Activated T-cell treated with anti-CD3 and anti-CD28 coated beads, Interleukin-2, amount 50 U/mL, for 72 hours (primary cell): ENCODE results near the gene RPL32. TPM values are rescaled to one million over a fixed set of nuclear protein-coding genes. Genes with fewer than 3 reads are reported as not detected.
"Not testable (repeated sequence)": the region's sequence is repeated elsewhere in the genome, so short reads cannot be mapped to it uniquely, and the experiment has no call there.

Experiments used
- ATAC-seq, 2 donors: fragments of 150-1000 bp; cut with Tn5 transposase; replicated peaks in 1 of 2; 2 replicates each; pipeline ENCODE4 v1.10.0; 2021; ENCODE audit warnings: moderate library complexity in 2 of 2, mild to moderate bottlenecking in 1 of 2
- DNase-seq, 2 donors: peaks; one replicate each; pipeline ENCODE4 v3.0.0; 2021 to 2022; ENCODE audit warnings: mixed read lengths in 1 of 2
- H3K27ac Mint-ChIP-seq: one replicate; pipeline ENCODE4 v1.8.0; 2022; ENCODE audit warnings: mild to moderate bottlenecking, moderate library complexity, mixed read lengths
- H3K27me3 Mint-ChIP-seq: one replicate; pipeline ENCODE4 v1.8.0; 2022; ENCODE audit warnings: low read depth, mixed read lengths
- H3K36me3 Mint-ChIP-seq, 2 donors: one replicate each; pipeline ENCODE4 v1.8.0; 2022; ENCODE audit warnings: mixed read lengths in 2 of 2, mild to moderate bottlenecking in 1 of 2; ENCODE audit not compliant: insufficient read depth in 2 of 2
- H3K4me1 Mint-ChIP-seq: one replicate; pipeline ENCODE4 v1.8.0; 2022; ENCODE audit warnings: low read depth, mixed read lengths
- H3K4me3 Mint-ChIP-seq, 2 donors: one replicate each; pipeline ENCODE4 v1.8.0; 2022; ENCODE audit warnings: mild to moderate bottlenecking in 2 of 2, mixed read lengths in 2 of 2, moderate library complexity in 2 of 2
- H3K9me3 Mint-ChIP-seq, 2 donors: one replicate each; pipeline ENCODE4 v1.8.0; 2022; ENCODE audit warnings: mixed read lengths in 2 of 2
- total RNA-seq, 2 donors: library from RNA; stranded (reverse); gene quantifications; one replicate each; pipeline ENCODE4 v1.2.3, GENCODE V29; 2022

The RPL32 gene
- 1,000 to 10,000 TPM; 2,781 to 2,931 TPM for total RNA-seq

DNA sequence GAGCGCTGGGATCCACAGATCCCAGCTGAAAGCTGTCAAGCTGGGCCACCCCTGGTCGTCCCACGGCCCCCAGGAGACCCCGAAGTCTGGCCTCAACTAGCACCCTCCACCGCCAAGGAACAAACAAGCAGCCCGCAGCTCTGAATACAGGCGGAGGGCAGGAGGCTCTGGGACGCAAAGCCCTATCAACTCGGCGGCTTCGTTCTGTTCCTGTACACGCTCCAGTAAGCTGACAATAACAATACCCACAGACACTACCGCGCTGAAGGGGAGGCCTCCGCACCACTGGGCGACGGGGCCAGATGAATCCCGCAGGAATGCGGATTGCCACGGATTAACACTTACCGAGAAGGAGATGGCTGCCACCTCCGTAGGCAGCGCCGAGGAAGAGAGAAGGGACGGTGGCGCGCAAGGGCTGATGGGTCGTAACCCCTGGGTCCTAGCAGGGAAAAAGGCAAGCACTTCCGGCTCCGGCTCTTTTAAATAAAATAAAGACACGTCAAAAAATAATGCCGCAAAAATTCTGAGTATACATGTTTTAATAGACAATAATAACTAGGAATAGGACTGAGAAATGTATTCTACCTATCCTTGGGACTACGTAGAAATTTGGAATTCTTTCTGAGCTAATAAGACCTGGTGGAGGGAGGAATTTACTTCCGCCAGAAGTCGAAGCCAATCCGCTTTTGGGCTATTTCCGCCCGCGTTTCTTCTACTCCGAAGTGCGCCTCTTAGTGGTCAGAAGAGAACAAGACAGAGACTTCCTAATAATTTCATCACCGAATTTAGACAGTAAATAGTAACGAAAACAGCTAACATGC, at the start of gene RPL32:
Gene RPL32, minus strand, starts transcription at position 417 of the 821 bp plus-strand sequence. CDS start 1,328 bp downstream, outside the sequence.
- ATAC-seq (peak; percentile 96), DNase-seq (peak; percentile 88 to 89)
- Mint-ChIP-seq H3K4me1 (peaks cover 49% of the 10 kb centered on the region), H3K27me3 (no peaks in the 10 kb centered on the region), H3K27ac (peak within 1 kb of the TSS; percentile 100), H3K9me3 (no peaks in the 10 kb centered on the region), H3K4me3 (peak within 1 kb of the TSS; percentile 92 to 97), H3K36me3 (peaks cover 34 to 44% of the 10 kb centered on the region in 2 donors)

DNA sequence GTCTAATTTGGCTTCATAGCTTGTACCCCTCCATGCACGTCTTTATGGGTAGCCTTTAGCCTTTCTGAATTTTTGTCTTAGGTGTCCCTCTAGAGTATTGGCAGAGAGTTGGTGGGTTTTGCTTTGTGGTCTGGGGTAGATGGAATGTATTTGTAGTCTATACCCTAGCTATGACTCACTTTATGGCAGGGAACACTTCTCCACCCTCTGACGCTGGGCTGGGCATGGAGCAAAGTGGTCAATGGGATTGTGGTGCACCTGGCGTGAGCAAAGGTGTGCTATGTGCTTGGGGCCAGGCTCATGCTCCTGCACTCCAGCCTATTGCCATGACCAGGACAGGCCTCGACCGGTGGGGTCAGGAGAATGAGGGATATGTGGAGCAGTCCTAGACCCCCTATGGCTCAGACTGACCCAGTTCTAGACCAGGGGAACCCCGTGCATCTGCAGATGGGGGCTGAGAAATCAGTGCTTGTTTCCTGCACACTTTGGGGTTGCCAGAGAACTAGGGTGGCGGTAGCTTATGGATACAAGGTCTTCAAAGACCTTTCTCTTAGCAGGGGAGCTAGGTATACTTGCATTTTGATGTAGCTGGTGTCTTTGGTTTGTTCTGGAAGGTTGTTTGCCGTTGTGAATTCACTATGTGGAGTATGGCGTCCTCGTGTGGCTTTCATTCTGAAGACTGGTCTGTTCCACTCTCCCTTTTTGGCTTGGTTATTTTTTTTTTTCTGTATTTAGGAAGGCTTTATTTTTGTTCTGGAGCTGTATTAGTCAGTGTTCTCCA, 49.4 kb upstream of the RPL32 start:
- no peaks in the 10 kb centered on the region for H3K9me3 Mint-ChIP-seq
- no peak overlapping the region for H3K4me3 Mint-ChIP-seq
- DNase-seq (no peak), ATAC-seq (peak in 1 of 2 donors; percentile 12)
- H3K27me3 Mint-ChIP-seq: peaks cover 8% of the 10 kb centered on the region
- H3K27ac Mint-ChIP-seq: no peak overlapping the region
- H3K36me3 Mint-ChIP-seq: no peaks in the 10 kb centered on the region
- H3K4me1 Mint-ChIP-seq: peaks cover 22% of the 10 kb centered on the region

DNA sequence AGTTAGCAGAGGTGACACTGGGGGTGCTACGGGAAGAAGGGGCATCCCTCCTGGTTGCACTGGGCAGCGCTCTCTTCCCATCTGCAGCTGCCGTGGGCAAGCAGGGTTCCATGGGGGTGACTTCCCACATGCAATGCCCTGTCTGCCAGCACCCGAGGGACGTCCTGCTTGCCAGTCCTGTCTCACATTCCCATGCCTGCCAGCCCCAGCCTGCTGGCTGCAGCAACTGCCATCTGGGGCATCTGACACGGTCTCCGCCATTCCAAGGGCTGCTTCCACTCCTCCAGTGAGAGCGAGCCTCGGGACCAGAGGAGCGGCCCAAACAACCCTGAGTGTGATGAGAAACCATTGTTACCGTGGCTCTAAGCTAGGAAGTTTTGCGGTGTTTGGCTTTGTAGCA, 45.4 kb upstream of the RPL32 start:
- H3K4me1 Mint-ChIP-seq: peaks cover 14% of the 10 kb centered on the region
- no peaks in the 10 kb centered on the region for H3K36me3 Mint-ChIP-seq
- no peaks in the 10 kb centered on the region for H3K9me3 Mint-ChIP-seq
- H3K27ac Mint-ChIP-seq: no peak overlapping the region
- H3K27me3 Mint-ChIP-seq: peaks cover 17% of the 10 kb centered on the region
- ATAC-seq: no peak
- DNase-seq: no peak
- peak overlapping the region in 1 of 2 donors; percentile 17 for H3K4me3 Mint-ChIP-seq

DNA sequence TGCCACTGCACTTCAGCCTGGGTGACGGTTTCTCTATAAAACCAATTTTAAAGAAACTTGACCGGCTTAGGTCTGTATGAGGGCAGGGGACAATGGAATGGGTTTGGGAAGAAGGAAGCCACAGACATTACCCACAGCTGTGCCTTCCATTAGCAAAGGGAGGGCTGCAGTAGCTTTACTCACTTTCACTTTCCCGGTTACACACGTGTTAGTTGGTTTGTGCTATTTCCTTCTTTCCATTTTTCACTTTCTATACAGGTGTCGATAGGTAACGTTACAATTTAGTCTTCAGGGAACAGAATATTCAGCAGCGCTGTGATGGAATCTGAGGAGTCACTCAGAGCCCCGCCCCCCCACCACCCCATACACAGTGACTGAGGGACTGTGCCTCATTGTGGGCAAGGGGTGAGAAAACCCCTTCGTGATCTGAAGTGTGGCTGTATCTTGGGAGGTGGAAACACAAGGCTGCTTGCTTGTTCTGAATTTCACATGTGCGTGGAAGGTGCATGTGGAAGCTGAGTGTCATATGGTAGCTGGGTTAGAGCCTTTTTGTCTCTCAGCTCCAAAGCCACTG, 44.8 kb upstream of the RPL32 start:
- DNase-seq: peak in 1 of 2 donors; percentile 17

DNA sequence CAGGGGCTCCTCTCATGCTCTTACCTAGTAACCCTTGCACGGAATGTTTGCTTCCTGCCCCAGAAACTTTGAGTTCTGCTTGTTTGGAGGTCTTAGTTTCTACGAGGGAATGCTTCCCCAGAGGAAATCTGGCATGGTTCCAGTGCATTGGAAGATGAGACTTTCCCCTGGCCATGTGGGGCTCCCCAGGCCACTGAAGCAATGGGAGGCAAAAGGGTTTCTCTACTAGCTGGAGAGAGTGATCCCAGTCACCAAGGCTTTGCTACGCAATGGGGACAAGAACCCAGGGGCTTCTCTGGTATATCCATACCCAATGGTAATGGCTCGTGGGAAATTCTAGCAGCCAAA, 44.2 kb upstream of the RPL32 start:
- ATAC-seq (no peak), DNase-seq (no peak)
- Mint-ChIP-seq H3K9me3 (no peaks in the 10 kb centered on the region), H3K27me3 (peaks cover 17% of the 10 kb centered on the region), H3K4me1 (peaks cover 12% of the 10 kb centered on the region), H3K4me3 (peak overlapping the region; percentile 17 to 37), H3K27ac (no peak overlapping the region), H3K36me3 (no peaks in the 10 kb centered on the region)

More for the DNA sequence above, 44.8 kb upstream of the RPL32 start:
- ATAC-seq: peak; percentile 61 to 64
- Mint-ChIP-seq H3K4me3 (peak overlapping the region; percentile 17 to 37), H3K36me3 (no peaks in the 10 kb centered on the region), H3K4me1 (peaks cover 12% of the 10 kb centered on the region), H3K27ac (no peak overlapping the region), H3K9me3 (no peaks in the 10 kb centered on the region), H3K27me3 (peaks cover 17% of the 10 kb centered on the region)

DNA sequence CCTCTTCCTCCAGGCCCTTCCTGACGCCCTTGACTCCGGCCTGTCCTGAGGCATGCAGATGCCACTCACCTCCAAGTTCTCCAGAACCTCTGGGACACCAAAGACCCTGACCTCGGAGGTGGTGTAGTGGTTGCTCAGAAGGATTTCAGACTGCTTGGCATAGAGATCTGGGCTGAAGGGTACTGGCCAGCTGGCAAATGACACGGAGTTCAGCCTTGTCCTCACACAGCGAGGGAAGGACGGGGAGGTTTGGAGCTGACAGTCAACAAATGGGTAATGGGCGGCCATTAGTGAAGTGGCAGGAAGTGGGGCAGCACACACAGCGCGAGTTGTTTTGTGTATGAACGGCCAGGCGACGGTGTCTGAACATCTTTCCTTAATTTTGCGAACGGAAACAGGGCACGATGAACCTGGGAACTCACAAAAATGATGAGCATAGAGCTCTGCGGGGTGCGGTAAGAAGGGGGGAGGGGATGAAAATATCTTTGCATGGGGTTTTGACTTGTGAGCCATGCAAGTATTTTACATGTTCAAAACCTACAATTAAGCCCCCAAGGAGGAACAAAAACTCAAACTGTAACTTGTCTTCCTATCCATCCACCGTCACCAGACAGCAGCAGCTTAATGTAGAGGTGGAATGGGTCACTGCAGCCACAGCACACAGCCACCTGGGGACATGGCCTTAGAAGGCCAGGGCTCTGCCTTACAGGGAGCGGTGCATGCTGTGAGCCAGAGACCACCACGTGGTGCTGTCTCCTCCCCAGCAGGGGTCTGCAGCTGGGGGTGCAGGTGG, 43.6 kb upstream of the RPL32 start:
- Mint-ChIP-seq H3K4me3 (no peak overlapping the region), H3K36me3 (no peaks in the 10 kb centered on the region), H3K9me3 (no peaks in the 10 kb centered on the region), H3K4me1 (peaks cover 12% of the 10 kb centered on the region), H3K27ac (no peak overlapping the region), H3K27me3 (peaks cover 14% of the 10 kb centered on the region)
- ATAC-seq: no peak
- DNase-seq: no peak

DNA sequence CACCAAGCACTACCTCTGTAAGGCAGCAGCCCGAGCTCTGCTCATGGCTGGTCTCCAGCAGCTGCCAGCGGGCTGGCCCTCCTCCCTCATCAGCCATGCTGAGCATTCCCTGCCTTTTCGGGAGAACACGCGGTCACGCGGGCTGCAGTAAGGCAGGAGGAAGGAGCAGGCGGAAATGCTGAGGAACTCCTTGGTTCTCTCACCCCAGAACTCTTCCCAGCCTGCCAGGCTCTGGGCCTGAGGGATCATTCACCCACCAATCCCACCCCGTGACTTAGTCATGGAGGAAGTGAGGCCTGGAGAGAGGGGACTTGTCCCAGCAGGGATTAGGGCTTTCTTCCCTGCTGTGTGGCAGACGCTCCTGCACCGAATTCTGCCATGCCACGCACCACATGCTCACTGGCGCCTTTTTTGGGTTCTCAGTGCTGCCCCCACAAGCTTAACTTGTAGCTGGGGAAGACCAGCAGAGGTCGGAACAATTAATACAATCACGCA, 42.9 kb upstream of the RPL32 start:
- no peaks in the 10 kb centered on the region for H3K36me3 Mint-ChIP-seq
- DNase-seq: no peak
- ATAC-seq: no peak
- peaks cover 12% of the 10 kb centered on the region for H3K4me1 Mint-ChIP-seq
- H3K4me3 Mint-ChIP-seq: no peak overlapping the region
- no peak overlapping the region for H3K27ac Mint-ChIP-seq
- H3K27me3 Mint-ChIP-seq: peaks cover 9% of the 10 kb centered on the region
- no peaks in the 10 kb centered on the region for H3K9me3 Mint-ChIP-seq

DNA sequence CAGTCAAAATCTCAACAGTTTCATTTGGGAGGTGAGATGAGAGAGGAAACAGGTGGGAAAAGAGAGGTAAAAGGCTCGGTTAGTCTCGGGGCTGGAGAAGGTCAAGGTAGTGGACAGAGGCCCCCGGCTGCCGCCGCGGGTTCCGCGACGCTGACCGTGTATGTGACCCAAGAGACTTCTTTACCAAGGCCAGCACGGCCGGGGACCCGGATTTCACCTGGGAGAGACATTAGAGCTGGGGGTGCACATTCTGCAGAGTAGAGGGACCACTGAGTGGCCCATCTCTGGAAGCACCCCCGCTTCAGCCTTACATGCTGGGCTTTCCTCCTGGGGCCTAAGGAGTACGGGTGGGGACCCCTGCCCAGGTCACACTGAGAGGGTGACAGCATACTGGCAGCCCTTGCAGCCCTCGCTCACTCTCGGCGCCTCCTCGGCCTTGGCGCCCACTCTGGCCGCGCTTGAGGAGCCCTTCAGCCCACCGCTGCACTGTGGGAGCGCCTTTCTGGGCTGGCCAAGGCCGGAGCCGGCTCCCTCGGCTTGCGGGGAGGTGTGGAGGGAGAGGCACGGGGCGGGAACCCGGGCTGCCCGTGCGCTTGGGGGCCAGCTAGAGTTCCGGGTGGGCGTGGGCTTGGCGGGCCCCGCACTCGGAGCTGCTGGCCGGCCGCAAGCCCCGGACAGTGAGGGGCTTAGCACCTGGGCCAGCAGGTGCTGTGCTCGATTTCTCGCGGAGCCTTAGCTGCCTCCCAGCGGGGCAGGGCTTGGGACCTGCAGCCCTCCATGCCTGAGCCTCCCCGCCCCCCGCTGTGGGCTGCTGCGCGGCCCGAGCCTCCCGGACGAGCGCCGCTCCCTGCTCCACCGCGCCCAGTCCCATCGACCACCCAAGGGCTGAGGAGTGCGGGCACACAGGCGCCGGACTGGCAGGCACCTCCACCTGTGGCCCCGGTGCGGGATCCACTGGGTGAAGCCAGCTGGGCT, 41.3 kb upstream of the RPL32 start:
- H3K4me1 Mint-ChIP-seq: peaks cover 12% of the 10 kb centered on the region
- H3K4me3 Mint-ChIP-seq: no peak overlapping the region
- H3K27ac Mint-ChIP-seq: no peak overlapping the region
- H3K9me3 Mint-ChIP-seq: no peaks in the 10 kb centered on the region
- no peaks in the 10 kb centered on the region for H3K36me3 Mint-ChIP-seq
- peaks cover 9% of the 10 kb centered on the region for H3K27me3 Mint-ChIP-seq
- ATAC-seq: no peak
- DNase-seq: no peak

DNA sequence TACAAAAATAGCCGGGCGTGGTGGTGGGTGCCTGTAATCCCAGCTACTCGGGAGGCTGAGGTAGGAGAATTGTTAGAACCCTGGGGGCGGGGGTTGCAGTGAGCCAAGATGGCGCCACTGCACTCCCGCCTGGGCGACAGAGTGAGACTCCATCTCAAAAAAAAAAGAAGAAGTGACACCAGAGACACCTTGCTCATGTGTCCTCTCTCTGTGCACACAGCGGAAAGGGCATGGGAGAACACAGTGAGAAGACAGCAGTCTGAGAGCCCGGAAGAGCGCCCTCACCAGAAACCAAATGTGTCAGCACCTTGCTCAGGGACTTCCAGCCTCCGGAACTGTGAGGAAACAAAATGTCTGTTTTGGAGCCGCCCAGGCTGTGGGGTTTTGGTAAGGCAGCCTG, 40.5 kb upstream of the RPL32 start:
- not testable (repeated sequence) for H3K4me3 Mint-ChIP-seq, H3K36me3 Mint-ChIP-seq, ATAC-seq, H3K9me3 Mint-ChIP-seq, H3K27ac Mint-ChIP-seq, DNase-seq, H3K27me3 Mint-ChIP-seq
- H3K4me1 Mint-ChIP-seq: peaks cover 12% of the 10 kb centered on the region

DNA sequence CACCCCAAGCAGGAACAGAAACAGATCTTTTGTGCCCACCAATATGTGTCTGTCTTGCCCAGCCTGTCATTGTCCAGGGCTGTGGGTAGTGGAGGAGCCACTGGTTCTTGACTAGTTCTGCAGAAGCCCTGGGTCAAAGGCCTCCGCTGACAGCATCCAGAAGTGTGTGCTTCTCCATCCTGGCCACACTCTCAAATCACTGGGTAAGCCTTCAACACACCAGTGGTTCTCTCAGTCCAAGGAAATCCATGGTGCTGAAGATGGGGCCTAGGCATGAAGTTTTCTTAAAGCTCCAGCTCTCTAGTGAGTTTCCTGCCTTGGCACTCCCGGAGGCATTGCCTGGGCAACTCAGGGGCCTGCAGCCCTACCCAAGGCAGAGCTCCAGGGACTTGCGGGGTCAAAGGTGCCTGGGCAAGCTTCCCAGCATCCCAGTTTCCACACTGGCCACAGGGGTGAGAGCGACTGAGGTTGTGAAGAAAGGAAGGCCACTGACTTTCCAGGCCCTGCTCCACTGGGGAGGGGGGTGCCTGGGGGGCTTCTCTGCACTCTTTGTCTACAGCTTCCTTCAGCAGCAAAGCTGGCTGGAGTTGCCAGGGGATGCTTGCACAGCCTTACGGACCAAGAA, 37.9 kb upstream of the RPL32 start:
- no peak overlapping the region for H3K27ac Mint-ChIP-seq
- H3K9me3 Mint-ChIP-seq: no peaks in the 10 kb centered on the region
- H3K4me3 Mint-ChIP-seq: no peak overlapping the region
- no peak for DNase-seq
- H3K4me1 Mint-ChIP-seq: no peaks in the 10 kb centered on the region
- no peaks in the 10 kb centered on the region for H3K36me3 Mint-ChIP-seq
- ATAC-seq: no peak
- H3K27me3 Mint-ChIP-seq: peaks cover 17% of the 10 kb centered on the region

DNA sequence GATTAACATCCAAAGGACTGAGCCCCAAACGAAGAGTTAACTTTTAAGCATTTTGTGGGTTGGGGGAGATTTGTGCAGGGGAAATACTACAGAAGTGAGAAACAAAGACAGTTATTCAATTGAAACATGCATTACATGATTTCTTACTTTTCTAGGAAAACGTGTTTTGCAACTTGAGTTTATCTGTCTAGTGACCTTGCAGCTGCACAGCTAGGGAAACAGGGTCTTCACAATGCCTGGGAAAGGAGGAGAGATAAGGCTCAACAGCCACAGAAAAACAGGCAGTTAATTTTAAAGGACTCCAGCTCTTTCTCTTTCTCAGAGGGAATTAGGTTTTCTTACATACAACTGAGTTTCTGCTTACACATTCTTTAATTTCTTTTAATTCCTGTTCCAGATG, 37.4 kb upstream of the RPL32 start:
- not testable (repeated sequence) for H3K27ac Mint-ChIP-seq, H3K9me3 Mint-ChIP-seq, H3K36me3 Mint-ChIP-seq, DNase-seq, H3K4me3 Mint-ChIP-seq, ATAC-seq, H3K4me1 Mint-ChIP-seq
- peaks cover 15% of the 10 kb centered on the region for H3K27me3 Mint-ChIP-seq
